PFSK-1 (cell line): ENCODE measurements around the gene GABBR2.

Experiments used
- FOXP2 ChIP-seq: optimal IDR thresholded peaks from 2 replicates; pipeline ENCODE3; 2011; ENCODE audit warnings: borderline replicate concordance, control low read depth, inconsistent platforms; ENCODE audit not compliant: insufficient read depth; ENCODE audit errors: extremely low read length, extremely low read depth
- POLR2AphosphoS5 ChIP-seq: IDR thresholded peaks from 2 replicates; pipeline ENCODE4 v1.6.1; 2012; ENCODE audit warnings: low read depth, mild to moderate bottlenecking, control low read depth, low read length, moderate library complexity
- REST ChIP-seq, 2 experiments: IDR thresholded peaks; 2 replicates each; pipeline versions ENCODE4 v1.6.1 to v1.8.0; 2011 to 2012; ENCODE audit warnings: low read depth in 2 of 2, low read length in 2 of 2, control low read depth in 1 of 2, inconsistent platforms in 1 of 2, mild to moderate bottlenecking in 1 of 2, moderate library complexity in 1 of 2; ENCODE audit not compliant: insufficient read depth in 1 of 2
- SIN3A ChIP-seq: IDR thresholded peaks from 2 replicates; pipeline ENCODE4 v1.6.1; 2012; ENCODE audit warnings: mild to moderate bottlenecking, low read length, moderate library complexity, borderline replicate concordance; ENCODE audit not compliant: insufficient read depth
- TAF1 ChIP-seq: IDR thresholded peaks from 2 replicates; pipeline ENCODE4 v1.6.1; 2012; ENCODE audit warnings: low read length, control low read depth, borderline replicate concordance; ENCODE audit not compliant: insufficient read depth

The GABBR2 gene

DNA sequence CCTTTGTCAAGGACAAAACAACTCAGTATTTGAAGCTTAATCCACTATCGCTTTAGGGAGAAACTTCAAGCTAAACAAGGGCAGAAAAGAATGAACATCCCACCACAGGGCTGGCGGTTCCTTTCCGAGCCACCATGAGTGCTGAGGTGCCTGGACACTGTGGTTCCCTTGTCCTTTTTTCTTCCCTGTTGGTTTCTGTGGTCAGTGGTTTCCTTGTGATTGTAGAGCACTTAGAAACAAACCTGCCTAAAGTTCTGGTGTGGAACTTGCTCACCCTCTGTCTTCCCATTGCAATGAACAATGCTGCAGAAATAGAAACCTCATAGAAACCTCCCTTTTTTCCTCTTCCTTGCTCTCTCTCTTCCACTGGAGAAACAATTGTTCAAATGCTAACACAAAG, 373.9 kb downstream of the GABBR2 start:
- TF ChIP-seq SIN3A: no peak
- no peak for TF ChIP-seq POLR2AphosphoS5
- no peak for TF ChIP-seq TAF1
- no peak for TF ChIP-seq REST (IDR thresholded peaks at IDR 0.05; ENCODE audit: insufficient read depth in 1 of 2, low read depth in 2 of 2, low read length in 2 of 2)
- no peak for TF ChIP-seq FOXP2

- TF ChIP-seq REST (IDR thresholded peaks at IDR 0.05; ENCODE audit: insufficient read depth in 1 of 2, low read depth in 2 of 2, low read length in 2 of 2): no peak
- TF ChIP-seq FOXP2: no peak
- no peak for TF ChIP-seq TAF1
These were observed 374.8 kb downstream of the GABBR2 start for GRCh38 chr9:98333703-98334582.

DNA sequence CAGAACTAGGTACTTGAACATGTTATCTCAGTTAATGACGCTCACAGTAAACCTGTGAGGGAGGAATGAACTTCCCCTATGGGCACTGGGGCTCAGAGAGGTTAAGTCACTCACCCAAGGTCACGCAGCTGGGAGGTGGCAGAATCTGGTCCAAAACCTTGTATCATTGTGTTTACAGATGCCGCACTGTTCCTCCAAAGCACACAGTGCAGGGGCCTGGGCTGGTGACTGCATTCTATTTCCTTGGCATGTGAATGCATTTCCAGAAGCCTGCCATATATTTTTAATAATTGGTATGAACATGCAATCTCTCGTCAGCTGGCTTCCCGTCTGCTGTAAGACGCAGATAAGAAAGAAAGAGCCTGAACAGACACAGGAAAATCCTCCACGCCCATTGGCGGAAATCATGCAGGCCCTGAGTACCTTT, 376.3 kb downstream of the GABBR2 start:
- TF ChIP-seq POLR2AphosphoS5 (no peak), TAF1 (no peak), SIN3A (no peak), REST (IDR thresholded peaks at IDR 0.05; ENCODE audit: insufficient read depth in 1 of 2, low read depth in 2 of 2, low read length in 2 of 2) (no peak), FOXP2 (no peak)

- TF ChIP-seq REST (IDR thresholded peaks at IDR 0.05; ENCODE audit: insufficient read depth in 1 of 2, low read depth in 2 of 2, low read length in 2 of 2) (no peak), POLR2AphosphoS5 (no peak), FOXP2 (no peak), SIN3A (no peak), TAF1 (no peak)
These were observed 377.0 kb downstream of the GABBR2 start for GRCh38 chr9:98331536-98332259.
